ENCODE data around the gene OLFML1. TPM values are rescaled to one million over a fixed set of nuclear protein-coding genes. Genes with fewer than 3 reads are reported as not detected.
"Not testable (repeated sequence)": the region's sequence is repeated elsewhere in the genome, so short reads cannot be mapped to it uniquely, and the experiment has no call there.

Gene OLFML1
- total RNA-seq, 1 experiment from 2014 or later: not detected

DNA sequence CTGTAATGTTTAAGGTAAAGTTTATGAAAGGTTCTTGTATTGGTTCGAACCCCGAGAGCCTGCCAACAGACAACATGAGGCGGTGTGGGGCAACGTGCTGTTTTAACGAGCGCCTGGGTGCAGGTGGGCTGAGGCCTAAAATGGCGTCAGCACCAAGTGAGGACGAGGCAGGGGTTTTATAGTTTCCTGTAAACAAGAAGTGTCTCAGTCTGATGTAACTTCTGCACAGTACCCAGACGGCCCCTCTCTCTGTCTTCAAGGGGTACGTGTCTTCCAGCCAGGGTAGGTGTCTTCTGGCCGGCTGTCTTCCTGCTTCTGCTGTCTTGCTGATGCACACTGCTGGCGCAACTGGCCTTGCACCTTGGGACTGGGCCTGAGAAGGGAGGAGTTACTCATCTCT lies 31.2 kb downstream of the OLFML1 start:
- Histone ChIP-seq H3K36me3 (ENCODE audit: insufficient read depth, low read length) (no peaks in the 10 kb centered on the region), H3K79me2 (ENCODE audit: low read length) (peaks cover 7% of the 10 kb centered on the region; the same call in 1 of the 2 replicates), H3K4me3 (ENCODE audit: low read length) (no peak overlapping the region), H4K20me1 (ENCODE audit: insufficient read depth, low read depth, low read length) (no peaks in the 10 kb centered on the region), H3K9me3 (ENCODE audit: low read length) (no peaks in the 10 kb centered on the region), H3K4me1 (ENCODE audit: low read length) (peaks cover 64% of the 10 kb centered on the region), H3K4me2 (ENCODE audit: low read depth, low read length, poor library complexity, severe bottlenecking) (no peak overlapping the region), H2AFZ (ENCODE audit: low read length) (no peak overlapping the region), H3K9ac (ENCODE audit: low read length) (no peak overlapping the region), H3K9me2 (replicated peaks; ENCODE audit: insufficient read depth, low read length) (no peaks in the 10 kb centered on the region), H3K27me3 (ENCODE audit: low read length) (no peaks in the 10 kb centered on the region), H3K27ac (ENCODE audit: low read length) (no peak overlapping the region)
- no peak for DNase-seq

GRCh38 chr11:7517743-7518142 lies 32.4 kb downstream of the OLFML1 start:
- not testable (repeated sequence) for H3K4me2 ChIP-seq (ENCODE audit: low read depth, low read length, poor library complexity, severe bottlenecking); H4K20me1 ChIP-seq (ENCODE audit: insufficient read depth, low read depth, low read length); H3K79me2 ChIP-seq (ENCODE audit: low read length); H3K9me2 ChIP-seq (replicated peaks; ENCODE audit: insufficient read depth, low read length); H2AFZ ChIP-seq (ENCODE audit: low read length); H3K27me3 ChIP-seq (ENCODE audit: low read length); H3K4me3 ChIP-seq (ENCODE audit: low read length); H3K9ac ChIP-seq (ENCODE audit: low read length); H3K36me3 ChIP-seq (ENCODE audit: insufficient read depth, low read length); H3K27ac ChIP-seq (ENCODE audit: low read length); H3K9me3 ChIP-seq (ENCODE audit: low read length); DNase-seq
- H3K4me1 ChIP-seq (ENCODE audit: low read length): peaks cover 64% of the 10 kb centered on the region

DNA sequence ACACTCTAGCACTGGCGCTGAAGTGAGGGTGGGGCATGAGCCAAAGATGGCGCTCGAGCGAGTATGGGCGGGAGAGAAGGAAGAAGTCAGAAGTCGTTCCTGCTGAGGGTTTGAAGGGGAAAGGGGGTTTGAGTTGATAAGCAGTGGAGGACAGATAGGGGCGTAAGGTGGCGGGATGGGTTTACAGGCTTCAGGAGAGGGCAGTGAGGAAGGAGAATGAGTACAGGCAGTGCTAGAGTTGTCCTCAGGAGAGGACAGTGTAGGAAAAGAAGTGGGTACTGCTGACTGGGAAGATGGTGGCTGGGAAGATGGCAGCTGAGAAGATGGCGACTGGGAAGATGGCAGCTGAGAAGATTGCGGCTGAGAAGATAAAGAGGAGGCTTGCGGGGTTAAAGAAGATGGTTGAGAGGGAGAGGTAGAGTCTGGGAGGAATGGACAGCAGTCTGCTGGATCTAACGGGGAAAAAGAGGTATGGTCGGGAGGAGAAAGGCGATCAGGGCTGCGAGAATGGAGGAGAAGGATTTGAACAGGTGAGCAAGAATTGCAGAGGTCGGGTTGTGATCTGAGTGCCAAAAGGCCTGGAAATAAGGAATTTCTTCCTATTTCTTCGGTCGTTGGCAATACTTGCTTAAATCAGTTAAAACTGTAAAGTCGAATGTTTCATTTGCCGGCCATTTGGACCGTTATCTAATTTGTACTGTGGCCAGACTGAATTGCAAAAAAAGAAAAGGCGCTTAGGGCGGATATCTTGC lies 33.7 kb downstream of the OLFML1 start:
- peaks cover 7% of the 10 kb centered on the region; the same call in 1 of the 2 replicates for H3K79me2 ChIP-seq (ENCODE audit: low read length)
- peaks cover 70% of the 10 kb centered on the region for H3K4me1 ChIP-seq (ENCODE audit: low read length)

GRCh38 chr11:7520011-7520942 lies 35.0 kb downstream of the OLFML1 start:
- peaks cover 70% of the 10 kb centered on the region for H3K4me1 ChIP-seq (ENCODE audit: low read length)
- no peaks in the 10 kb centered on the region; the same call in 1 of the 2 replicates for H3K9me2 ChIP-seq (replicated peaks; ENCODE audit: insufficient read depth, low read length)
- peak overlapping the region; percentile 98 for H3K27ac ChIP-seq (ENCODE audit: low read length)
- DNase-seq: peak; percentile 90
- H3K36me3 ChIP-seq (ENCODE audit: insufficient read depth, low read length): no peaks in the 10 kb centered on the region
- H3K9me3 ChIP-seq (ENCODE audit: low read length): no peaks in the 10 kb centered on the region
- peaks cover 5% of the 10 kb centered on the region; the same call in 1 of the 2 replicates for H4K20me1 ChIP-seq (ENCODE audit: insufficient read depth, low read depth, low read length)
- peak overlapping the region; percentile 67 for H3K4me3 ChIP-seq (ENCODE audit: low read length)
- peak overlapping the region; percentile 84 for H3K4me2 ChIP-seq (ENCODE audit: low read depth, low read length, poor library complexity, severe bottlenecking)
- peak overlapping the region; percentile 65; the same call in 1 of the 2 replicates for H2AFZ ChIP-seq (ENCODE audit: low read length)
- H3K79me2 ChIP-seq (ENCODE audit: low read length): peaks cover 7% of the 10 kb centered on the region; the same call in 1 of the 2 replicates
- peak overlapping the region; percentile 79 for H3K9ac ChIP-seq (ENCODE audit: low read length)
- H3K27me3 ChIP-seq (ENCODE audit: low read length): no peaks in the 10 kb centered on the region

More for the DNA sequence above, 33.7 kb downstream of the OLFML1 start:
- no peaks in the 10 kb centered on the region; the same call in 1 of the 2 replicates for H3K9me2 ChIP-seq (replicated peaks; ENCODE audit: insufficient read depth, low read length)
- H2AFZ ChIP-seq (ENCODE audit: low read length): no peak overlapping the region
- H3K4me2 ChIP-seq (ENCODE audit: low read depth, low read length, poor library complexity, severe bottlenecking): peak overlapping the region; percentile 84
- H3K4me3 ChIP-seq (ENCODE audit: low read length): peak overlapping the region; percentile 67
- peak overlapping the region; percentile 98 for H3K27ac ChIP-seq (ENCODE audit: low read length)
- DNase-seq: no peak
- no peaks in the 10 kb centered on the region for H3K9me3 ChIP-seq (ENCODE audit: low read length)
- H3K9ac ChIP-seq (ENCODE audit: low read length): peak overlapping the region; percentile 79
- no peaks in the 10 kb centered on the region for H4K20me1 ChIP-seq (ENCODE audit: insufficient read depth, low read depth, low read length)
- no peaks in the 10 kb centered on the region for H3K36me3 ChIP-seq (ENCODE audit: insufficient read depth, low read length)
- H3K27me3 ChIP-seq (ENCODE audit: low read length): no peaks in the 10 kb centered on the region

- Histone ChIP-seq H3K27me3 (ENCODE audit: low read length) (no peaks in the 10 kb centered on the region), H3K9me2 (replicated peaks; ENCODE audit: insufficient read depth, low read length) (no peaks in the 10 kb centered on the region; the same call in 1 of the 2 replicates), H3K4me3 (ENCODE audit: low read length) (peak overlapping the region; percentile 54), H3K27ac (ENCODE audit: low read length) (peak overlapping the region; percentile 98), H3K36me3 (ENCODE audit: insufficient read depth, low read length) (no peaks in the 10 kb centered on the region), H3K4me1 (ENCODE audit: low read length) (peaks cover 71% of the 10 kb centered on the region), H2AFZ (ENCODE audit: low read length) (no peak overlapping the region), H3K9ac (ENCODE audit: low read length) (peak overlapping the region; percentile 66), H3K9me3 (ENCODE audit: low read length) (no peaks in the 10 kb centered on the region), H4K20me1 (ENCODE audit: insufficient read depth, low read depth, low read length) (peaks cover 5% of the 10 kb centered on the region; the same call in 1 of the 2 replicates), H3K4me2 (ENCODE audit: low read depth, low read length, poor library complexity, severe bottlenecking) (peak overlapping the region; percentile 84), H3K79me2 (ENCODE audit: low read length) (peaks cover 7% of the 10 kb centered on the region; the same call in 1 of the 2 replicates)
- peak; percentile 86 for DNase-seq
Measured at GRCh38 chr11:7520981-7521487, 35.7 kb downstream of the OLFML1 start.

- Histone ChIP-seq H3K4me2 (ENCODE audit: low read depth, low read length, poor library complexity, severe bottlenecking) (peak overlapping the region; percentile 84), H3K4me1 (ENCODE audit: low read length) (peaks cover 71% of the 10 kb centered on the region), H3K27ac (ENCODE audit: low read length) (peak overlapping the region; percentile 98), H3K79me2 (ENCODE audit: low read length) (peaks cover 7% of the 10 kb centered on the region; the same call in 1 of the 2 replicates), H3K9ac (ENCODE audit: low read length) (no peak overlapping the region), H3K4me3 (ENCODE audit: low read length) (peak overlapping the region; percentile 54; the same call in 1 of the 2 replicates), H4K20me1 (ENCODE audit: insufficient read depth, low read depth, low read length) (peaks cover 5% of the 10 kb centered on the region; the same call in 1 of the 2 replicates), H3K9me2 (replicated peaks; ENCODE audit: insufficient read depth, low read length) (no peaks in the 10 kb centered on the region; the same call in 1 of the 2 replicates), H3K36me3 (ENCODE audit: insufficient read depth, low read length) (no peaks in the 10 kb centered on the region), H3K27me3 (ENCODE audit: low read length) (no peaks in the 10 kb centered on the region), H3K9me3 (ENCODE audit: low read length) (no peaks in the 10 kb centered on the region), H2AFZ (ENCODE audit: low read length) (no peak overlapping the region)
- DNase-seq: no peak
Measured at GRCh38 chr11:7522121-7522520, 36.8 kb downstream of the OLFML1 start.

GRCh38 chr11:7522546-7522945 lies 37.2 kb downstream of the OLFML1 start:
- H3K9ac ChIP-seq (ENCODE audit: low read length): no peak overlapping the region
- no peak for DNase-seq
- peaks cover 5% of the 10 kb centered on the region; the same call in 1 of the 2 replicates for H4K20me1 ChIP-seq (ENCODE audit: insufficient read depth, low read depth, low read length)
- H3K4me2 ChIP-seq (ENCODE audit: low read depth, low read length, poor library complexity, severe bottlenecking): peak overlapping the region; percentile 84
- no peaks in the 10 kb centered on the region for H3K9me3 ChIP-seq (ENCODE audit: low read length)
- no peaks in the 10 kb centered on the region; the same call in 1 of the 2 replicates for H3K9me2 ChIP-seq (replicated peaks; ENCODE audit: insufficient read depth, low read length)
- H3K27ac ChIP-seq (ENCODE audit: low read length): peak overlapping the region; percentile 98; the same call in 1 of the 2 replicates
- peaks cover 71% of the 10 kb centered on the region for H3K4me1 ChIP-seq (ENCODE audit: low read length)
- no peaks in the 10 kb centered on the region for H3K27me3 ChIP-seq (ENCODE audit: low read length)
- H3K4me3 ChIP-seq (ENCODE audit: low read length): no peak overlapping the region
- H2AFZ ChIP-seq (ENCODE audit: low read length): no peak overlapping the region
- peaks cover 7% of the 10 kb centered on the region; the same call in 1 of the 2 replicates for H3K79me2 ChIP-seq (ENCODE audit: low read length)
- no peaks in the 10 kb centered on the region for H3K36me3 ChIP-seq (ENCODE audit: insufficient read depth, low read length)
